HG03571 (cell line): ENCODE data around the gene TPCN1.
"Not testable (repeated sequence)": the region's sequence is repeated elsewhere in the genome, so short reads cannot be mapped to it uniquely, and the experiment has no call there.

Experiments
- ATAC-seq: cut with Tn5 transposase; IDR thresholded peaks from one replicate; pipeline ENCODE4 v1.9.1; 2021; ENCODE audit not compliant: unreplicated experiment

Gene TPCN1

GRCh38 chr12:113196582-113196981, 24.7 kb upstream of the TPCN1 start:
- ATAC-seq: no peak

- peak; percentile 82 for ATAC-seq
These were observed 24.3 kb upstream of the TPCN1 start for GRCh38 chr12:113196990-113197389.

GRCh38 chr12:113197518-113198077, 23.7 kb upstream of the TPCN1 start:
- ATAC-seq: no peak

GRCh38 chr12:113198296-113198695, 23.0 kb upstream of the TPCN1 start:
- ATAC-seq: no peak

GRCh38 chr12:113200021-113200797, 21.1 kb upstream of the TPCN1 start:
- ATAC-seq: no peak

- no peak for ATAC-seq
These were observed 19.8 kb upstream of the TPCN1 start for GRCh38 chr12:113201187-113202177.

GRCh38 chr12:113202300-113203075, 18.8 kb upstream of the TPCN1 start:
- no peak for ATAC-seq

- no peak for ATAC-seq
These were observed 17.2 kb upstream of the TPCN1 start for GRCh38 chr12:113203852-113204760.

- no peak for ATAC-seq
These were observed 16.5 kb upstream of the TPCN1 start for GRCh38 chr12:113204804-113205203.

- not testable (repeated sequence) for ATAC-seq
These were observed 14.5 kb upstream of the TPCN1 start for GRCh38 chr12:113206802-113207201.

- peak; percentile 0 for ATAC-seq
These were observed 13.6 kb upstream of the TPCN1 start for GRCh38 chr12:113207613-113208040.

- ATAC-seq: peak; percentile 78
These were observed 13.0 kb upstream of the TPCN1 start for GRCh38 chr12:113208041-113208934.

GRCh38 chr12:113211160-113211559, 10.1 kb upstream of the TPCN1 start:
- no peak for ATAC-seq

GRCh38 chr12:113214895-113215400, 6.3 kb upstream of the TPCN1 start:
- peak; percentile 49 for ATAC-seq

- no peak for ATAC-seq
These were observed 5.2 kb upstream of the TPCN1 start for GRCh38 chr12:113216027-113216426.

GRCh38 chr12:113220593-113221180, 577 bp upstream of the TPCN1 start:
- ATAC-seq: peak; percentile 3

GRCh38 chr12:113221997-113222729, 899 bp downstream of the TPCN1 start:
- no peak for ATAC-seq
